ENCODE results near the gene MYH6. TPM values are rescaled to one million over a fixed set of nuclear protein-coding genes. Genes with fewer than 3 reads are reported as not detected.

The MYH6 gene
- total and polyA plus RNA-seq, 2 donors (not counting 3 experiments of a cell fraction or from before 2014, with no cell fraction given) = not detected

- no TSS peak for BruUV-seq (replicated peaks)
- Histone ChIP-seq H3K4me3 (replicated peaks in 1 of 3; ENCODE audit: insufficient read depth in 1 of 3, low read depth in 1 of 3, low read length in 3 of 3) (no peak overlapping the region), H3K9me1 (replicated peaks; ENCODE audit: control insufficient read depth, extremely low read depth, insufficient read depth, low read length) (no peaks in the 10 kb centered on the region), H3K9ac (replicated peaks; ENCODE audit: extremely low read depth, insufficient read depth, low read length) (no peak overlapping the region), H3K79me2 (ENCODE audit: control insufficient read depth, insufficient read depth, low read length) (no peaks in the 10 kb centered on the region), H4K20me1 (replicated peaks; ENCODE audit: control insufficient read depth, extremely low read depth, insufficient read depth, low read length) (no peaks in the 10 kb centered on the region), H3K36me3 (ENCODE audit: control insufficient read depth in 2 of 2, extremely low read depth in 1 of 2, insufficient read depth in 2 of 2, low read length in 2 of 2) (no peaks in the 10 kb centered on the region), H3K9me3 (replicated peaks; ENCODE audit: control insufficient read depth, insufficient read depth, low read length) (no peaks in the 10 kb centered on the region), H3K4me2 (ENCODE audit: insufficient read depth, low read length) (no peak overlapping the region), H3K27me3 (ENCODE audit: control insufficient read depth in 2 of 2, insufficient read depth in 2 of 2, low read length in 2 of 2) (no peaks in the 10 kb centered on the region), H3K27ac (ENCODE audit: insufficient read depth, low read depth, low read length) (no peak overlapping the region), H3K4me1 (ENCODE audit: control insufficient read depth, extremely low read depth, insufficient read depth, low read length) (no peaks in the 10 kb centered on the region), H2AFZ (ENCODE audit: low read depth, low read length) (no peak overlapping the region)
- dilution Hi-C loops (cut with MboI; ENCODE audit: extremely low pct_ligation_motif_present, low sequenced_read_pairs) = no loop called here
- DNase-seq (ENCODE audit: low read depth, low spot score) (no peak), FAIRE-seq (no peak)
- POLR2A ChIA-PET = no interaction called here
- TF ChIP-seq JUN (IDR thresholded peaks at IDR 0.05; ENCODE audit: borderline replicate concordance, insufficient read depth, insufficient read length, low read depth) (no peak), POLR2AphosphoS5 (IDR thresholded peaks at IDR 0.05; ENCODE audit: insufficient read depth, low read depth, low read length) (no peak), GATA2 (IDR thresholded peaks at IDR 0.05; ENCODE audit: insufficient read depth, insufficient read length, low read depth, low read length) (no peak), MYC (IDR thresholded peaks at IDR 0.05; ENCODE audit: low read depth, low read length) (no peak), EZH2 (IDR thresholded peaks at IDR 0.05; ENCODE audit: borderline replicate concordance, low read depth, low read length, severe bottlenecking) (no peak), POLR2A (IDR thresholded peaks at IDR 0.05; ENCODE audit: low read depth, low read length) (no peak), FOS (IDR thresholded peaks at IDR 0.05; ENCODE audit: borderline replicate concordance, insufficient read depth, low read length) (no peak)
- TF ChIP-seq, protein P1, sequence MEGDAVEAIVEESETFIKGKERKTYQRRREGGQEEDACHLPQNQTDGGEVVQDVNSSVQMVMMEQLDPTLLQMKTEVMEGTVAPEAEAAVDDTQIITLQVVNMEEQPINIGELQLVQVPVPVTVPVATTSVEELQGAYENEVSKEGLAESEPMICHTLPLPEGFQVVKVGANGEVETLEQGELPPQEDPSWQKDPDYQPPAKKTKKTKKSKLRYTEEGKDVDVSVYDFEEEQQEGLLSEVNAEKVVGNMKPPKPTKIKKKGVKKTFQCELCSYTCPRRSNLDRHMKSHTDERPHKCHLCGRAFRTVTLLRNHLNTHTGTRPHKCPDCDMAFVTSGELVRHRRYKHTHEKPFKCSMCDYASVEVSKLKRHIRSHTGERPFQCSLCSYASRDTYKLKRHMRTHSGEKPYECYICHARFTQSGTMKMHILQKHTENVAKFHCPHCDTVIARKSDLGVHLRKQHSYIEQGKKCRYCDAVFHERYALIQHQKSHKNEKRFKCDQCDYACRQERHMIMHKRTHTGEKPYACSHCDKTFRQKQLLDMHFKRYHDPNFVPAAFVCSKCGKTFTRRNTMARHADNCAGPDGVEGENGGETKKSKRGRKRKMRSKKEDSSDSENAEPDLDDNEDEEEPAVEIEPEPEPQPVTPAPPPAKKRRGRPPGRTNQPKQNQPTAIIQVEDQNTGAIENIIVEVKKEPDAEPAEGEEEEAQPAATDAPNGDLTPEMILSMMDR (IDR thresholded peaks at IDR 0.05; ENCODE audit: extremely low read depth in 1 of 2, insufficient read depth in 1 of 2, low read depth in 1 of 2, low read length in 2 of 2) = no peak
- TF ChIP-seq, protein P2, sequence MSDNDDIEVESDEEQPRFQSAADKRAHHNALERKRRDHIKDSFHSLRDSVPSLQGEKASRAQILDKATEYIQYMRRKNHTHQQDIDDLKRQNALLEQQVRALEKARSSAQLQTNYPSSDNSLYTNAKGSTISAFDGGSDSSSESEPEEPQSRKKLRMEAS (IDR thresholded peaks at IDR 0.05; ENCODE audit: insufficient read depth, insufficient read length) = no peak
- intact Hi-C loops (cut with micrococcal nuclease) = no loop called here
- CTCF ChIA-PET = interaction anchor here (2.3 kb wide), 1 partner anchor 10 kb away, joined by 10 read pairs; no protein-coding TSS in a partner anchor
Observed at GRCh38 chr14:23389396-23389795, 18.7 kb downstream of the MYH6 start.

All from endothelial cell of umbilical vein (primary cell).